K562 (cell line): ENCODE data around the gene NKD1. TPM values are rescaled to one million over a fixed set of nuclear protein-coding genes. Genes with fewer than 3 reads are reported as not detected.

Experiments used
- CSDE1 ChIP-seq, 2 experiments: fragments of 450-650 bp; IDR thresholded peaks; 2 replicates each; pipeline ENCODE4 v1.6.1; 2016; ENCODE audit warnings: mild to moderate bottlenecking in 1 of 2
- CXXC5 ChIP-seq: fragments of 250-450 bp; sonication (Bioruptor Pico); IDR thresholded peaks from 2 replicates; pipeline ENCODE4 v1.8.0; 2022; ENCODE audit warnings: inconsistent platforms, mild to moderate bottlenecking, moderate library complexity
- GABPA ChIP-seq: fragments of 200-800 bp; sonication (Bioruptor generic); conservative IDR thresholded peaks from 2 replicates; pipeline ENCODE4 v1.6.1; 2016; ENCODE audit warnings: low read depth, missing genetic modification characterization, missing compliant biosample characterization
- HOXB6 ChIP-seq: fragments of 250-450 bp; sonication (Bioruptor Pico); IDR thresholded peaks from 2 replicates; pipeline ENCODE4 v1.5.1; 2022; ENCODE audit warnings: mild to moderate bottlenecking, borderline replicate concordance
- RBM14 ChIP-seq: fragments of 200-400 bp; formaldehyde crosslinking; IDR thresholded peaks from 2 replicates; pipeline ENCODE4 v1.6.1; 2018; ENCODE audit warnings: low read depth, mild to moderate bottlenecking, low read length, moderate library complexity, borderline replicate concordance; ENCODE audit not compliant: insufficient read depth
- RHOXF2B ChIP-seq: fragments of 250-450 bp; sonication (Bioruptor Pico); conservative IDR thresholded peaks from 2 replicates; pipeline ENCODE4 v1.5.1; 2021
- TBP ChIP-seq: optimal IDR thresholded peaks from 2 replicates; pipeline ENCODE3; 2011; ENCODE audit warnings: low read depth, low read length, improper control_type of control experiment
- TCF7L2 ChIP-seq: fragments of 150-350 bp; IDR thresholded peaks from 2 replicates; pipeline ENCODE4 v1.6.1; 2016; ENCODE audit warnings: low read depth, mild to moderate bottlenecking, low read length, moderate library complexity
- TEAD4 ChIP-seq, 2 experiments: sonication (generic) in 1 of 2; formaldehyde crosslinking in 1 of 2; IDR thresholded peaks; 2 replicates each; pipeline versions ENCODE4 v1.6.1 to v1.8.0; 2012 to 2022; ENCODE audit warnings: borderline replicate concordance in 1 of 2, inconsistent platforms in 1 of 2, low read length in 1 of 2, mild to moderate bottlenecking in 1 of 2, missing genetic modification reagents in 1 of 2
- ZNF384 ChIP-seq: IDR thresholded peaks from 2 replicates; pipeline ENCODE4 v1.6.1; 2012; ENCODE audit warnings: low read depth, low read length, improper control_type of control experiment
- polyA plus RNA-seq, 8 experiments: library from polyadenylated mRNA; depleted of rRNA in 4 of 8; stranded (reverse) in 5 of 8; unstranded in 3 of 8; fragments of >200 nt; fragmentation: Nextera tagmentation in 2 of 8; fragmentation: Illumina TruSeq in 1 of 8; extraction: Ambion mirVana in 2 of 8; extraction: Trizol in 1 of 8; gene quantifications; 2 replicates each; pipeline versions ENCODE4 v1.2.1 to v1.2.3, GENCODE V29; 2011 to 2014; ENCODE audit warnings: inconsistent platforms in 1 of 8, missing spikeins in 1 of 8
- total RNA-seq, 7 experiments: library from RNA; depleted of rRNA in 6 of 7; stranded (reverse); fragments of >200 nt in 6 of 7; fragmentation: Illumina TruSeq in 2 of 7; extraction: Trizol in 2 of 7; gene quantifications; 2 replicates each; pipeline versions ENCODE4 v1.2.1 to v1.2.3, GENCODE V29; 2011 to 2021; ENCODE audit warnings: low replicate concordance in 1 of 7
- TF ChIP-seq, protein P1 (sequence below), 2 experiments: fragments of 250-450 bp in 1 of 2; fragments of 450-650 bp in 1 of 2; sonication (Bioruptor Pico) in 1 of 2; IDR thresholded peaks; 2 replicates each; pipeline versions ENCODE4 v1.6.1 to v1.8.0; 2016 to 2021; ENCODE audit warnings: mild to moderate bottlenecking in 2 of 2, moderate library complexity in 2 of 2, missing compliant biosample characterization in 1 of 2, missing genetic modification characterization in 1 of 2
- TF ChIP-seq, protein P2 (sequence below): fragments of 200-800 bp; sonication (Bioruptor generic); IDR thresholded peaks from 2 replicates; pipeline ENCODE4 v1.6.1; 2017; ENCODE audit warnings: missing genetic modification characterization, missing compliant biosample characterization
- TF ChIP-seq, protein P3 (sequence below): fragments of 450-650 bp; IDR thresholded peaks from 2 replicates; pipeline ENCODE4 v1.6.1; 2018; ENCODE audit not compliant: partially characterized antibody
- TF ChIP-seq, protein P4 (sequence below): sonication (generic); formaldehyde crosslinking; IDR thresholded peaks from 2 replicates; pipeline ENCODE4 v1.8.0; 2023; ENCODE audit warnings: mild to moderate bottlenecking, missing genetic modification reagents
- TF ChIP-seq, protein P5 (sequence below): sonication (generic); formaldehyde crosslinking; IDR thresholded peaks from 2 replicates; pipeline ENCODE4 v1.8.1; 2023; ENCODE audit warnings: mild to moderate bottlenecking, missing genetic modification reagents

The NKD1 gene
- total and polyA plus RNA-seq, 9 of the 15 experiments (the other 6 are each of a cell fraction or from before 2014, with no cell fraction given) = under 0.01 to 0.24 (median 0.04) TPM; not detected in 2

DNA sequence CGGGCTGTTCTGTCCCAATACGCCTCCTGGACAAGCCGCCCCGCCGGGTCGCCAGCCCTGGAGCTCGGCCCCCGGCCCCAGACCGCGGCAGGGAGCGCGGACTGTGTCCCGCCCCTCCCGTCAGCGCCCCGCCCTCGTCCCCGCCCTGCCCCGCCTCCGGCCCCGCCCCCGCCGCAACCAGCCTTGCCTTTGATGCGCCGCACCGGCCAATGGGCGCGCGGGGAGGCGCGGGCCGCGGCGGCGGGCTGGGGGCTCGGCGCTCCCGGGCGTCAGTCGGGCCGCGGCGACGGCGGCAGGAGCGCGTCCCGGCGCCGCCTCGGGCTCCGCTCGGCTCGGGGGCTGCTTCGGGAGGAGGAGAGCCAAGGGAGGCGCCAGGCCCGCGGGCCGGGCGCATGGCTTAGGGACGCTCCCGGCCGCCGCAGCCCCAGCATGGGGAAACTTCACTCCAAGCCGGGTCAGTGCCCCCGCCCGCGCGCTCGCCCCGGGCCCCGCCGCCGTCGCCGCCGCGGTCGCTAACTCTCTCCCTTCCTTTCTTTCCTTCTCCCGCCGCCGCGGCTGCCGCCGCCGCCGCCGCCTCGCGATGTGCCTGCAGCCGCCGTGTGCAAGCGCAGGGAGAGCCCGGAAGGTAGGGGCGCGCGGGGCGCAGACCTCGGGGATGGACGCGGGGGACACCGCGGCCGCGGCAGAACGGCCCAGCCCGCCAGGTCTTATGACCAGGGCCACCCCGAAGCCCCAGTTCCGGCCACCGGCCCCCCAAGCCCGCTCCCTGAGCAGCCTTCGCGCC lies at the start of gene NKD1 (continued):
- TF ChIP-seq, protein P1, sequence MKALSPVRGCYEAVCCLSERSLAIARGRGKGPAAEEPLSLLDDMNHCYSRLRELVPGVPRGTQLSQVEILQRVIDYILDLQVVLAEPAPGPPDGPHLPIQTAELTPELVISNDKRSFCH (CRISPR knock-in tag; IDR thresholded peaks at IDR 0.05) = no peak
- TF ChIP-seq, protein P1 (tag; IDR thresholded peaks at IDR 0.05) = no peak
- TF ChIP-seq, protein P2, sequence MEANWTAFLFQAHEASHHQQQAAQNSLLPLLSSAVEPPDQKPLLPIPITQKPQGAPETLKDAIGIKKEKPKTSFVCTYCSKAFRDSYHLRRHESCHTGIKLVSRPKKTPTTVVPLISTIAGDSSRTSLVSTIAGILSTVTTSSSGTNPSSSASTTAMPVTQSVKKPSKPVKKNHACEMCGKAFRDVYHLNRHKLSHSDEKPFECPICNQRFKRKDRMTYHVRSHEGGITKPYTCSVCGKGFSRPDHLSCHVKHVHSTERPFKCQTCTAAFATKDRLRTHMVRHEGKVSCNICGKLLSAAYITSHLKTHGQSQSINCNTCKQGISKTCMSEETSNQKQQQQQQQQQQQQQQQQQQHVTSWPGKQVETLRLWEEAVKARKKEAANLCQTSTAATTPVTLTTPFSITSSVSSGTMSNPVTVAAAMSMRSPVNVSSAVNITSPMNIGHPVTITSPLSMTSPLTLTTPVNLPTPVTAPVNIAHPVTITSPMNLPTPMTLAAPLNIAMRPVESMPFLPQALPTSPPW (CRISPR knock-in tag) = 0 out of 2 replicates have a peak, but pooled peaks have one; percentile 17
- TF ChIP-seq ZNF384 = no peak
- TF ChIP-seq TCF7L2 = peak; percentile 67; the same call in 1 of the 2 replicates
- TF ChIP-seq, protein P3, sequence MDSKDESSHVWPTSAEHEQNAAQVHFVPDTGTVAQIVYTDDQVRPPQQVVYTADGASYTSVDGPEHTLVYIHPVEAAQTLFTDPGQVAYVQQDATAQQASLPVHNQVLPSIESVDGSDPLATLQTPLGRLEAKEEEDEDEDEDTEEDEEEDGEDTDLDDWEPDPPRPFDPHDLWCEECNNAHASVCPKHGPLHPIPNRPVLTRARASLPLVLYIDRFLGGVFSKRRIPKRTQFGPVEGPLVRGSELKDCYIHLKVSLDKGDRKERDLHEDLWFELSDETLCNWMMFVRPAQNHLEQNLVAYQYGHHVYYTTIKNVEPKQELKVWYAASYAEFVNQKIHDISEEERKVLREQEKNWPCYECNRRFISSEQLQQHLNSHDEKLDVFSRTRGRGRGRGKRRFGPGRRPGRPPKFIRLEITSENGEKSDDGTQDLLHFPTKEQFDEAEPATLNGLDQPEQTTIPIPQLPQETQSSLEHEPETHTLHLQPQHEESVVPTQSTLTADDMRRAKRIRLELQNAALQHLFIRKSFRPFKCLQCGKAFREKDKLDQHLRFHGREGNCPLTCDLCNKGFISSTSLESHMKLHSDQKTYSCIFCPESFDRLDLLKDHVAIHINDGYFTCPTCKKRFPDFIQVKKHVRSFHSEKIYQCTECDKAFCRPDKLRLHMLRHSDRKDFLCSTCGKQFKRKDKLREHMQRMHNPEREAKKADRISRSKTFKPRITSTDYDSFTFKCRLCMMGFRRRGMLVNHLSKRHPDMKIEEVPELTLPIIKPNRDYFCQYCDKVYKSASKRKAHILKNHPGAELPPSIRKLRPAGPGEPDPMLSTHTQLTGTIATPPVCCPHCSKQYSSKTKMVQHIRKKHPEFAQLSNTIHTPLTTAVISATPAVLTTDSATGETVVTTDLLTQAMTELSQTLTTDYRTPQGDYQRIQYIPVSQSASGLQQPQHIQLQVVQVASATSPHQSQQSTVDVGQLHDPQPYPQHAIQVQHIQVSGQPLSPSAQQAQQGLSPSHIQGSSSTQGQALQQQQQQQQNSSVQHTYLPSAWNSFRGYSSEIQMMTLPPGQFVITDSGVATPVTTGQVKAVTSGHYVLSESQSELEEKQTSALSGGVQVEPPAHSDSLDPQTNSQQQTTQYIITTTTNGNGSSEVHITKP = no peak
- TF ChIP-seq CSDE1 (IDR thresholded peaks at IDR 0.05) = no peak
- TF ChIP-seq CXXC5 = peak; percentile 39; the same call in 1 of the 2 replicates
- TF ChIP-seq HOXB6 (CRISPR knock-in tag) = no peak
- TF ChIP-seq, protein P4, sequence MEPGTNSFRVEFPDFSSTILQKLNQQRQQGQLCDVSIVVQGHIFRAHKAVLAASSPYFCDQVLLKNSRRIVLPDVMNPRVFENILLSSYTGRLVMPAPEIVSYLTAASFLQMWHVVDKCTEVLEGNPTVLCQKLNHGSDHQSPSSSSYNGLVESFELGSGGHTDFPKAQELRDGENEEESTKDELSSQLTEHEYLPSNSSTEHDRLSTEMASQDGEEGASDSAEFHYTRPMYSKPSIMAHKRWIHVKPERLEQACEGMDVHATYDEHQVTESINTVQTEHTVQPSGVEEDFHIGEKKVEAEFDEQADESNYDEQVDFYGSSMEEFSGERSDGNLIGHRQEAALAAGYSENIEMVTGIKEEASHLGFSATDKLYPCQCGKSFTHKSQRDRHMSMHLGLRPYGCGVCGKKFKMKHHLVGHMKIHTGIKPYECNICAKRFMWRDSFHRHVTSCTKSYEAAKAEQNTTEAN (CRISPR knock-in tag) = no peak
- TF ChIP-seq TBP = no peak
- TF ChIP-seq GABPA (tag) = no peak
- no peak for TF ChIP-seq RHOXF2B
- no peak for TF ChIP-seq RBM14
- no peak for TF ChIP-seq TEAD4 (IDR thresholded peaks at IDR 0.05; ENCODE audit: low read length)
- TF ChIP-seq TEAD4 (CRISPR knock-in tag; IDR thresholded peaks at IDR 0.05; ENCODE audit: borderline replicate concordance) = no peak
- TF ChIP-seq, protein P5, sequence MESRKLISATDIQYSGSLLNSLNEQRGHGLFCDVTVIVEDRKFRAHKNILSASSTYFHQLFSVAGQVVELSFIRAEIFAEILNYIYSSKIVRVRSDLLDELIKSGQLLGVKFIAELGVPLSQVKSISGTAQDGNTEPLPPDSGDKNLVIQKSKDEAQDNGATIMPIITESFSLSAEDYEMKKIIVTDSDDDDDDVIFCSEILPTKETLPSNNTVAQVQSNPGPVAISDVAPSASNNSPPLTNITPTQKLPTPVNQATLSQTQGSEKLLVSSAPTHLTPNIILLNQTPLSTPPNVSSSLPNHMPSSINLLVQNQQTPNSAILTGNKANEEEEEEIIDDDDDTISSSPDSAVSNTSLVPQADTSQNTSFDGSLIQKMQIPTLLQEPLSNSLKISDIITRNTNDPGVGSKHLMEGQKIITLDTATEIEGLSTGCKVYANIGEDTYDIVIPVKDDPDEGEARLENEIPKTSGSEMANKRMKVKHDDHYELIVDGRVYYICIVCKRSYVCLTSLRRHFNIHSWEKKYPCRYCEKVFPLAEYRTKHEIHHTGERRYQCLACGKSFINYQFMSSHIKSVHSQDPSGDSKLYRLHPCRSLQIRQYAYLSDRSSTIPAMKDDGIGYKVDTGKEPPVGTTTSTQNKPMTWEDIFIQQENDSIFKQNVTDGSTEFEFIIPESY (CRISPR knock-in tag) = no peak
